Fibroblast of skin of abdomen (primary cell): ENCODE data around the gene BPIFB1.

Source experiments
- DNase-seq: peaks from one replicate; pipeline ENCODE4 v3.0.0-alpha.2; 2013

Gene BPIFB1

GRCh38 chr20:33328157-33329137 is 45.4 kb downstream of the BPIFB1 start:
- DNase-seq = no peak

- DNase-seq = no peak
Observed at GRCh38 chr20:33332905-33333456, 50.0 kb downstream of the BPIFB1 start.

GRCh38 chr20:33333616-33334015 is 50.6 kb downstream of the BPIFB1 start:
- no peak for DNase-seq

GRCh38 chr20:33334111-33334510 is 51.1 kb downstream of the BPIFB1 start:
- no peak for DNase-seq

- DNase-seq = no peak
Observed at GRCh38 chr20:33336375-33336774, 53.4 kb downstream of the BPIFB1 start.

- DNase-seq = no peak
Observed at GRCh38 chr20:33337119-33337518, 54.1 kb downstream of the BPIFB1 start.

- no peak for DNase-seq
Observed at GRCh38 chr20:33337531-33338165, 54.6 kb downstream of the BPIFB1 start.

- no peak for DNase-seq
Observed at GRCh38 chr20:33338467-33339258, 55.6 kb downstream of the BPIFB1 start.

- no peak for DNase-seq
Observed at GRCh38 chr20:33339515-33340058, 56.6 kb downstream of the BPIFB1 start.

- DNase-seq = no peak
Observed at GRCh38 chr20:33343521-33343920, 60.5 kb downstream of the BPIFB1 start.

GRCh38 chr20:33345342-33345741 is 62.3 kb downstream of the BPIFB1 start:
- no peak for DNase-seq

GRCh38 chr20:33348136-33348937 is 65.3 kb downstream of the BPIFB1 start:
- DNase-seq = no peak

GRCh38 chr20:33349493-33349892 is 66.5 kb downstream of the BPIFB1 start:
- DNase-seq = no peak

- DNase-seq = peak; percentile 41
Observed at GRCh38 chr20:33351696-33352095, 68.7 kb downstream of the BPIFB1 start.

GRCh38 chr20:33352258-33353012 is 69.4 kb downstream of the BPIFB1 start:
- DNase-seq = no peak

GRCh38 chr20:33353013-33353402 is 70.0 kb downstream of the BPIFB1 start:
- DNase-seq = no peak
